Measurements from ENCODE around the gene SLC35F2.
"Not testable (repeated sequence)": the region's sequence is repeated elsewhere in the genome, so short reads cannot be mapped to it uniquely, and the experiment has no call there.

The SLC35F2 gene

GRCh38 chr11:107864591-107864990, 6.0 kb upstream of the SLC35F2 start:
- ChIA-PET POLR2A (no interaction called here), CTCF (interaction anchor here (1.2 to 1.7 kb wide), 2 partner anchors 144 to 175 kb away, joined by 3 to 5 read pairs; partner anchors contain the start of gene CUL5)
- no peak for DNase-seq (ENCODE audit: low read depth, low spot score)
- no peak overlapping the region for H3K4me3 ChIP-seq (ENCODE audit: low read depth, low read length)
- TF ChIP-seq CTCF (IDR thresholded peaks at IDR 0.05; ENCODE audit: insufficient read depth, low read length, missing control alignments): no peak

GRCh38 chr11:107860688-107861087, 2.1 kb upstream of the SLC35F2 start:
- POLR2A ChIA-PET: no interaction called here

GRCh38 chr11:107860240-107860620, 1.6 kb upstream of the SLC35F2 start:
- DNase-seq (ENCODE audit: low read depth, low spot score); POLR2A ChIA-PET; CTCF ChIA-PET; H3K4me3 ChIP-seq (ENCODE audit: low read depth, low read length): not testable (repeated sequence)

More at GRCh38 chr11:107860688-107861087, 2.1 kb upstream of the SLC35F2 start:
- CTCF ChIA-PET: no interaction called here
- DNase-seq (ENCODE audit: low read depth, low spot score): no peak
- no peak for TF ChIP-seq CTCF (IDR thresholded peaks at IDR 0.05; ENCODE audit: insufficient read depth, low read length, missing control alignments)
- H3K4me3 ChIP-seq (ENCODE audit: low read depth, low read length): no peak overlapping the region

GRCh38 chr11:107859459-107860239, 1.1 kb upstream of the SLC35F2 start:
- TF ChIP-seq CTCF (IDR thresholded peaks at IDR 0.05; ENCODE audit: insufficient read depth, low read length, missing control alignments): no peak
- POLR2A ChIA-PET: interaction anchor here (1.4 kb wide), 1 partner anchor 19 kb away, joined by 4 read pairs; no protein-coding TSS in a partner anchor
- peak overlapping the region; percentile 64 for H3K4me3 ChIP-seq (ENCODE audit: low read depth, low read length)
- CTCF ChIA-PET: no interaction called here
- DNase-seq (ENCODE audit: low read depth, low spot score): no peak

GRCh38 chr11:107857550-107858216, 904 bp downstream of the SLC35F2 start:
- ChIA-PET POLR2A (no interaction called here), CTCF (no interaction called here)
- no peak for TF ChIP-seq CTCF (IDR thresholded peaks at IDR 0.05; ENCODE audit: insufficient read depth, low read length, missing control alignments)
- peak overlapping the region; percentile 64 for H3K4me3 ChIP-seq (ENCODE audit: low read depth, low read length)
- no peak for DNase-seq (ENCODE audit: low read depth, low spot score)

- no peak overlapping the region for H3K4me3 ChIP-seq (ENCODE audit: low read depth, low read length)
- POLR2A ChIA-PET: no interaction called here
Observed at GRCh38 chr11:107856981-107857517, 1.5 kb downstream of the SLC35F2 start.

More at GRCh38 chr11:107856981-107857517, 1.5 kb downstream of the SLC35F2 start:
- CTCF ChIA-PET: no interaction called here
- TF ChIP-seq CTCF (IDR thresholded peaks at IDR 0.05; ENCODE audit: insufficient read depth, low read length, missing control alignments): no peak
- no peak for DNase-seq (ENCODE audit: low read depth, low spot score)
